GM12874 (cell line): ENCODE data around the gene SPNS2.

Source experiments
- CTCF ChIP-seq: IDR thresholded peaks from 2 replicates; pipeline ENCODE4 v1.5.1; 2011; ENCODE audit warnings: low read depth, mild to moderate bottlenecking, control low read depth, low read length, moderate library complexity; ENCODE audit not compliant: insufficient read depth

Gene SPNS2

GRCh38 chr17:4465786-4466185, 32.9 kb upstream of the SPNS2 start:
- no peak for TF ChIP-seq CTCF

GRCh38 chr17:4467287-4467686, 31.4 kb upstream of the SPNS2 start:
- TF ChIP-seq CTCF, result no peak

GRCh38 chr17:4469552-4469951, 29.1 kb upstream of the SPNS2 start:
- no peak for TF ChIP-seq CTCF

GRCh38 chr17:4472286-4472685, 26.4 kb upstream of the SPNS2 start:
- no peak for TF ChIP-seq CTCF

- no peak for TF ChIP-seq CTCF
Observed at GRCh38 chr17:4474093-4474492, 24.6 kb upstream of the SPNS2 start.

- no peak for TF ChIP-seq CTCF
Observed at GRCh38 chr17:4475001-4475400, 23.7 kb upstream of the SPNS2 start.

GRCh38 chr17:4475463-4475862, 23.2 kb upstream of the SPNS2 start:
- no peak for TF ChIP-seq CTCF

- TF ChIP-seq CTCF, result no peak
Observed at GRCh38 chr17:4476017-4476416, 22.7 kb upstream of the SPNS2 start.
